SK-N-SH (cell line): Measurements from ENCODE around the gene JAG2.

Experiments
- CHD2 ChIP-seq: fragments of 150-350 bp; IDR thresholded peaks from 2 replicates; pipeline ENCODE4 v1.6.1; 2018; ENCODE audit warnings: low read length; ENCODE audit not compliant: partially characterized antibody
- CTCF ChIP-seq: fragments of 200-600 bp; sonication (generic); IDR thresholded peaks from 2 replicates; pipeline ENCODE4 v1.6.1; 2017; ENCODE audit warnings: antibody characterized with exemption, mild to moderate bottlenecking, moderate library complexity
- ELF1 ChIP-seq: IDR thresholded peaks from 2 replicates; pipeline ENCODE4 v1.4.0; 2012
- EP300 ChIP-seq, 2 experiments: IDR thresholded peaks; 2 replicates each; pipeline versions ENCODE4 v1.4.0 to v1.6.1; 2012; ENCODE audit warnings: borderline replicate concordance in 1 of 2, low read depth in 1 of 2, low read length in 1 of 2
- JUND ChIP-seq: IDR thresholded peaks from 2 replicates; pipeline ENCODE4 v1.4.0; 2012
- RAD21 ChIP-seq: IDR thresholded peaks from 2 replicates; pipeline ENCODE4 v1.6.1; 2012; ENCODE audit warnings: mild to moderate bottlenecking, low read length
- RFX5 ChIP-seq: IDR thresholded peaks from 2 replicates; pipeline ENCODE4 v1.6.1; 2012; ENCODE audit warnings: mild to moderate bottlenecking, improper control_type of control experiment, low read length
- RXRA ChIP-seq: IDR thresholded peaks from 2 replicates; pipeline ENCODE4 v1.4.0; 2012; ENCODE audit warnings: low read depth, mild to moderate bottlenecking, borderline replicate concordance
- SIN3A ChIP-seq: IDR thresholded peaks from 2 replicates; pipeline ENCODE4 v1.6.1; 2012; ENCODE audit warnings: low read depth, mild to moderate bottlenecking, low read length, moderate library complexity, borderline replicate concordance
- TAF1 ChIP-seq: IDR thresholded peaks from 2 replicates; pipeline ENCODE4 v1.6.1; 2012; ENCODE audit warnings: low read depth, mild to moderate bottlenecking, low read length, moderate library complexity, borderline replicate concordance
- USF2 ChIP-seq: fragments of 150-350 bp; IDR thresholded peaks from 2 replicates; pipeline ENCODE4 v1.6.1; 2017; ENCODE audit warnings: antibody characterized with exemption, low read length, low read depth, borderline replicate concordance
- YY1 ChIP-seq: IDR thresholded peaks from 2 replicates; pipeline ENCODE4 v1.4.0; 2012; ENCODE audit warnings: low read depth, mild to moderate bottlenecking
- TF ChIP-seq, protein P1 (sequence below): IDR thresholded peaks from 2 replicates; pipeline ENCODE4 v1.4.0; 2012; ENCODE audit warnings: low read depth, borderline replicate concordance

DNA sequence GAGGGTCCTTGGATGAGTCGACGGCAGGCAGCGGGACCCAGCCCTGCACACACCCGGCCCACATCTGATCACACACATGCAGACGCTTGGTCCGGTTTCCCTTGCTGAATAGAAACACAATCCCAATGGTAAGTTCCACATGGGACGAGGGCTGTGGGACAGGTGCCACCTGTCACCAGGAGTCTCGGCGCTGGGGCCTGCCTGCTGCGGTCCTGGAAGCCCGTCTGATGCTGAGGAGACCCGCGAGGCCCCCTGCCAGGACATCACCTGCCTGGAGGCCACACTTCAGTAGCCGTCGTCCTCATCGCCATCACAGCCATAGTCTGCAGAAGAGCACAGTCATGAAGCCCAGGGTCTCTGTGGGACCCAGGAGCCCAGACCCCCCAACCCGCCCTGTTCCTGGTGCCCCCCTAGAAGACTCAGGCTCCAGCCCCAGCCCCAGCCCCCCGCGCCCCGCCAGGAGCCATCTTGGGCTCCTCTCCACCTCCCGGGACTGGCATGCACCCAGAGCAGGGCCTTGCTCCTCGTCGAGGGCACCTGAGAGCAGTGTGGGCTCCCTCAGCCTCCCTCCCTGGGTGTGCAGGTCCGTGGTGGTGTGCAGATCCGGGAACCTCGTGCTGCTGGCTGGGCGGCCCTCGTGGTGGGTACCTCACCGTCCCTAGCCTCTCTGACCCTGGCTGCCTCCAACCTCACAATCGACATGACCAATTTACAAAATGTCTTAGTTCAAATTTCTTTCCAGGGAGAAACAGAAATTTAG is 41.9 kb upstream of the JAG2 start:
- TF ChIP-seq TAF1 (no peak), CTCF (no peak), RXRA (no peak), ELF1 (no peak), EP300 (IDR thresholded peaks at IDR 0.05; ENCODE audit: borderline replicate concordance in 1 of 2, low read depth in 1 of 2, low read length in 1 of 2) (no peak), USF2 (no peak), RAD21 (no peak), YY1 (no peak), SIN3A (no peak), RFX5 (no peak), CHD2 (no peak), JUND (no peak)
- TF ChIP-seq, protein P1, sequence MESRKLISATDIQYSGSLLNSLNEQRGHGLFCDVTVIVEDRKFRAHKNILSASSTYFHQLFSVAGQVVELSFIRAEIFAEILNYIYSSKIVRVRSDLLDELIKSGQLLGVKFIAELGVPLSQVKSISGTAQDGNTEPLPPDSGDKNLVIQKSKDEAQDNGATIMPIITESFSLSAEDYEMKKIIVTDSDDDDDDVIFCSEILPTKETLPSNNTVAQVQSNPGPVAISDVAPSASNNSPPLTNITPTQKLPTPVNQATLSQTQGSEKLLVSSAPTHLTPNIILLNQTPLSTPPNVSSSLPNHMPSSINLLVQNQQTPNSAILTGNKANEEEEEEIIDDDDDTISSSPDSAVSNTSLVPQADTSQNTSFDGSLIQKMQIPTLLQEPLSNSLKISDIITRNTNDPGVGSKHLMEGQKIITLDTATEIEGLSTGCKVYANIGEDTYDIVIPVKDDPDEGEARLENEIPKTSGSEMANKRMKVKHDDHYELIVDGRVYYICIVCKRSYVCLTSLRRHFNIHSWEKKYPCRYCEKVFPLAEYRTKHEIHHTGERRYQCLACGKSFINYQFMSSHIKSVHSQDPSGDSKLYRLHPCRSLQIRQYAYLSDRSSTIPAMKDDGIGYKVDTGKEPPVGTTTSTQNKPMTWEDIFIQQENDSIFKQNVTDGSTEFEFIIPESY: no peak
